ENCODE data around the gene CFAP54. TPM values are rescaled to one million over a fixed set of nuclear protein-coding genes. Genes with fewer than 3 reads are reported as not detected.

Gene CFAP54
- total and polyA plus RNA-seq, 2 of the 4 experiments (the other 2 are of a cell fraction) = 0.18 to 0.41 TPM

- no peak overlapping the region for H2BK5ac ChIP-seq (ENCODE audit: low read depth, low read length, poor library complexity, severe bottlenecking)
- no peak overlapping the region for H2AK5ac ChIP-seq (ENCODE audit: low read depth, low read length)
- BruUV-seq (replicated peaks) = no TSS peak
- H4K5ac ChIP-seq (ENCODE audit: low read depth, low read length) = no peak overlapping the region
- H4K20me1 ChIP-seq (ENCODE audit: insufficient read depth, low read length) = no peaks in the 10 kb centered on the region
- CTCF ChIA-PET = no interaction called here
- no peak overlapping the region for H2BK15ac ChIP-seq (ENCODE audit: low read depth, low read length)
- no peak for DNase-seq
- no peak overlapping the region for H3K14ac ChIP-seq (replicated peaks; ENCODE audit: low read depth, low read length)
- POLR2A ChIA-PET (ENCODE audit: unreplicated experiment) = no interaction called here
- H3K23ac ChIP-seq (ENCODE audit: low read depth, low read length) = no peak overlapping the region
- no peak overlapping the region for H2BK120ac ChIP-seq (ENCODE audit: low read depth, low read length)
- H3K18ac ChIP-seq (ENCODE audit: low read depth, low read length) = no peak overlapping the region
- H3K4me3 ChIP-seq (ENCODE audit: insufficient read depth, low read depth, low read length) = no peak overlapping the region
- no peak overlapping the region for H2AFZ ChIP-seq (replicated peaks; ENCODE audit: low read length, poor library complexity)
- H4K8ac ChIP-seq (ENCODE audit: low read depth in 2 of 2, low read length in 2 of 2) = no peak overlapping the region
- TF ChIP-seq RCOR1 (IDR thresholded peaks at IDR 0.05; ENCODE audit: insufficient replicate concordance, low read length) (no peak), POLR2A (IDR thresholded peaks at IDR 0.05; ENCODE audit: low read depth, low read length) (no peak), USF2 (IDR thresholded peaks at IDR 0.05; ENCODE audit: low read depth, low read length) (no peak), MXI1 (IDR thresholded peaks at IDR 0.05; ENCODE audit: borderline replicate concordance, low read depth, low read length) (no peak), FOS (IDR thresholded peaks at IDR 0.05; ENCODE audit: low read depth, low read length) (no peak), CHD1 (IDR thresholded peaks at IDR 0.05; ENCODE audit: low read depth, low read length) (no peak), ELK1 (IDR thresholded peaks at IDR 0.05; ENCODE audit: borderline replicate concordance, low read depth, low read length) (no peak), RFX5 (IDR thresholded peaks at IDR 0.05; ENCODE audit: low read depth, low read length) (no peak)
- intact Hi-C loops (cut with micrococcal nuclease) (no loop called here), dilution Hi-C loops (cut with HindIII; ENCODE audit: low sequenced_read_pairs, unreplicated experiment) (no loop called here), in situ Hi-C loops (cut with MboI; ENCODE audit: low sequenced_read_pairs) (no loop called here)
- H3K56ac ChIP-seq (ENCODE audit: extremely low read depth, insufficient read depth, low read length) = no peak overlapping the region
- ATAC-seq (ENCODE audit: low read depth) = no peak
- H3K4me2 ChIP-seq (ENCODE audit: low read depth, low read length) = no peak overlapping the region
- no peak overlapping the region for H2AK9ac ChIP-seq (replicated peaks; ENCODE audit: low read depth, low read length, poor library complexity)
- H4K91ac ChIP-seq (ENCODE audit: insufficient read depth, low read depth, low read length) = no peak overlapping the region
- H3K4ac ChIP-seq (ENCODE audit: low read depth, low read length) = no peak overlapping the region
- no peaks in the 10 kb centered on the region for H3K79me1 ChIP-seq (ENCODE audit: low read depth in 1 of 2, low read length in 2 of 2)
- H3K9me1 ChIP-seq (ENCODE audit: insufficient read depth, low read length) = no peaks in the 10 kb centered on the region
- no peaks in the 10 kb centered on the region for H3K36me3 ChIP-seq (ENCODE audit: control insufficient read depth, insufficient read depth, low read length)
- no peaks in the 10 kb centered on the region for H3K27me3 ChIP-seq (ENCODE audit: control insufficient read depth, insufficient read depth, low read length)
- H3K27ac ChIP-seq (ENCODE audit: insufficient read depth, low read length) = no peak overlapping the region
- H3K4me1 ChIP-seq (ENCODE audit: control insufficient read depth, insufficient read depth, low read length) = no peaks in the 10 kb centered on the region
- H3K9ac ChIP-seq (ENCODE audit: low read depth, low read length) = no peak overlapping the region
- peaks cover 3% of the 10 kb centered on the region for H3K9me3 ChIP-seq (ENCODE audit: control insufficient read depth, insufficient read depth, low read length)
- no CpG with 5 or more reads among the region's 4 CpGs for WGBS, 2 experiments (ENCODE audit: extremely low coverage in 2 of 2, insufficient read length in 1 of 2)
- no peak overlapping the region for H2BK20ac ChIP-seq (ENCODE audit: low read depth, low read length)
Measured at GRCh38 chr12:96806272-96806671, 316.9 kb downstream of the CFAP54 start.

All from IMR-90 (cell line).